Measurements from ENCODE around the gene ELN. TPM values are rescaled to one million over a fixed set of nuclear protein-coding genes. Genes with fewer than 3 reads are reported as not detected.

Gene ELN
- total RNA-seq, 1 experiment from 2014 or later: 0.37 TPM

DNA sequence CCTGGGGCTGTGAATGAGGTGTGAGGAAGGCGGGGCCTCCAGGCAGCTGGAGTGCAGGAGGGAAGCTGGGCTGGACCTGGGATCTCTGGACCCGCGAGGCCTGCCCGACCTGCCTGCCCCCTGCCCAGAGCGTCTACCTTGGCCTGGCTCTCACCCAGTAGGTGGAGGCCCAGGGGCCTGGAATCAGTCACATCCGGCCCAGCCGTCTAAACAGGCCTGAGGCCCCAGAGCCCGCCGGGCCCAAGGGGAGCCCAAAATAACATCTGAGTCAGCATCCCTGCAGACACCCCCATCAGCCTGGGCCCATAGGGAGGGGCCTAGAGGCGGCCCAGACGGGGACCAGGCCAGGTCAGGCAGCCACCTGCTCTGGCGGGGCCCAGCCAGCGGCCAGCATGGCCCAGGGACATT lies 15.1 kb upstream of the ELN start:
- H2BK15ac ChIP-seq (ENCODE audit: low read depth, low read length): no peak overlapping the region
- H4K91ac ChIP-seq (ENCODE audit: insufficient read length, low read depth, low read length): no peak overlapping the region
- no peak overlapping the region for H3K18ac ChIP-seq (ENCODE audit: insufficient read length, low read depth, low read length)
- no peaks in the 10 kb centered on the region for H3K79me1 ChIP-seq (ENCODE audit: insufficient read depth, low read depth, low read length, poor library complexity, severe bottlenecking)
- Mint-ChIP-seq H3K27me3 (ENCODE audit: low read depth) (no peaks in the 10 kb centered on the region; the same call in 1 of the 2 replicates), H3K4me1 (peaks cover 0 to 8% of the 10 kb centered on the region in 2 experiments; a peak in 2 of 4 replicates), H3K4me3 (no peak overlapping the region), H3K9me3 (no peaks in the 10 kb centered on the region; a peak in 1 of 5 replicates), H3K27ac (peak overlapping the region in 1 of 3 experiments; percentile 40; a peak in 2 of 7 replicates), H3K36me3 (ENCODE audit: insufficient read depth in 1 of 3, low read depth in 3 of 3) (no peaks in the 10 kb centered on the region; a peak in 1 of 7 replicates)
- no peaks in the 10 kb centered on the region for H4K20me1 ChIP-seq (ENCODE audit: control insufficient read depth, insufficient read depth, insufficient read length)
- no peak overlapping the region for H2AFZ ChIP-seq (ENCODE audit: low read length)
- H3K9me3 ChIP-seq (ENCODE audit: control insufficient read depth, low read depth, low read length): no peaks in the 10 kb centered on the region
- no peak overlapping the region for H3K27ac ChIP-seq (ENCODE audit: insufficient read length, low read depth, low read length)
- no peaks in the 10 kb centered on the region for H3K4me1 ChIP-seq (ENCODE audit: insufficient read depth, low read length)
- DNase-seq: peak; percentile 44
- H3K27me3 ChIP-seq (ENCODE audit: insufficient read depth, low read length): no peaks in the 10 kb centered on the region
- H4K5ac ChIP-seq (ENCODE audit: insufficient read length, low read depth, low read length): no peak overlapping the region
- H2BK5ac ChIP-seq (ENCODE audit: insufficient read length, low read length): no peak overlapping the region
- H3K79me2 ChIP-seq (ENCODE audit: insufficient read depth, low read length): no peaks in the 10 kb centered on the region
- H3K4ac ChIP-seq (ENCODE audit: low read depth, low read length): no peak overlapping the region
- H2AK5ac ChIP-seq (ENCODE audit: insufficient read length, low read length): no peak overlapping the region
- H3K4me2 ChIP-seq (ENCODE audit: insufficient read depth, insufficient read length, low read length): no peak overlapping the region
- H4K8ac ChIP-seq (replicated peaks; ENCODE audit: insufficient read length, low read depth, low read length): no peak overlapping the region
- H2BK120ac ChIP-seq (ENCODE audit: low read depth, low read length, poor library complexity, severe bottlenecking): no peak overlapping the region
- no peaks in the 10 kb centered on the region for H3K23me2 ChIP-seq (ENCODE audit: insufficient read length, low read depth, low read length, poor library complexity, severe bottlenecking)
- H2BK12ac ChIP-seq (ENCODE audit: insufficient read length, low read depth, low read length): no peak overlapping the region
- WGBS (ENCODE audit: extremely low coverage, insufficient read length, low lambda C conversion rate): no CpG with 5 or more reads among the region's 13 CpGs
- H3K56ac ChIP-seq (ENCODE audit: insufficient read length, low read depth, low read length): no peak overlapping the region
- no peak overlapping the region for H3T11ph ChIP-seq (ENCODE audit: low read length)
- H3K9ac ChIP-seq (ENCODE audit: extremely low read depth, insufficient read length, low read length): no peak overlapping the region
- H2BK20ac ChIP-seq (ENCODE audit: low read depth, low read length, poor library complexity, severe bottlenecking): no peak overlapping the region
- TF ChIP-seq, protein P1, sequence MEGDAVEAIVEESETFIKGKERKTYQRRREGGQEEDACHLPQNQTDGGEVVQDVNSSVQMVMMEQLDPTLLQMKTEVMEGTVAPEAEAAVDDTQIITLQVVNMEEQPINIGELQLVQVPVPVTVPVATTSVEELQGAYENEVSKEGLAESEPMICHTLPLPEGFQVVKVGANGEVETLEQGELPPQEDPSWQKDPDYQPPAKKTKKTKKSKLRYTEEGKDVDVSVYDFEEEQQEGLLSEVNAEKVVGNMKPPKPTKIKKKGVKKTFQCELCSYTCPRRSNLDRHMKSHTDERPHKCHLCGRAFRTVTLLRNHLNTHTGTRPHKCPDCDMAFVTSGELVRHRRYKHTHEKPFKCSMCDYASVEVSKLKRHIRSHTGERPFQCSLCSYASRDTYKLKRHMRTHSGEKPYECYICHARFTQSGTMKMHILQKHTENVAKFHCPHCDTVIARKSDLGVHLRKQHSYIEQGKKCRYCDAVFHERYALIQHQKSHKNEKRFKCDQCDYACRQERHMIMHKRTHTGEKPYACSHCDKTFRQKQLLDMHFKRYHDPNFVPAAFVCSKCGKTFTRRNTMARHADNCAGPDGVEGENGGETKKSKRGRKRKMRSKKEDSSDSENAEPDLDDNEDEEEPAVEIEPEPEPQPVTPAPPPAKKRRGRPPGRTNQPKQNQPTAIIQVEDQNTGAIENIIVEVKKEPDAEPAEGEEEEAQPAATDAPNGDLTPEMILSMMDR (conservative IDR thresholded peaks at IDR 0.05): no peak
- no peak overlapping the region for H3K14ac ChIP-seq (ENCODE audit: insufficient read depth, low read length)
- H3K23ac ChIP-seq (ENCODE audit: insufficient read length, low read depth, low read length): no peak overlapping the region
